Dermis microvascular lymphatic vessel endothelial cell (primary cell): Measurements from ENCODE around the gene GKN1. TPM values are rescaled to one million over a fixed set of nuclear protein-coding genes. Genes with fewer than 3 reads are reported as not detected.

ENCODE experiments used
- total RNA-seq: library from RNA; depleted of rRNA; stranded (reverse); fragments of >200 nt; gene quantifications from 2 replicates; pipeline ENCODE4 v1.2.1, GENCODE V29; 2014

The GKN1 gene
- total RNA-seq, 1 donor from 2014 or later: not detected

Other genes starting within 250 kb of the GKN1 start
- gene ARHGAP25, start 239.8 kb upstream of the GKN1 start, total RNA-seq: 10.5 and 11.9 TPM in 2 replicates
- not detected in 2 replicates for gene BMP10, start 103.2 kb upstream of the GKN1 start, total RNA-seq
- gene GKN2, start 21.7 kb upstream of the GKN1 start, total RNA-seq: not detected in 2 replicates
- gene ANTXR1, start 38.5 kb downstream of the GKN1 start, total RNA-seq: under 0.01 TPM in 2 replicates